A549 treated with dexamethasone at 1 μM for 4 hours (cell line): ENCODE results near the gene GYPA. TPM values are rescaled to one million over a fixed set of nuclear protein-coding genes. Genes with fewer than 3 reads are reported as not detected.

ENCODE experiments used
- total RNA-seq: library from RNA; stranded (reverse); fragments of 200-300 nt; extraction: Qiagen RNA extraction; gene quantifications from 5 replicates; pipeline ENCODE4 v1.2.3, GENCODE V29; 2022

Gene GYPA
- total RNA-seq, result not detected in 5 replicates

GRCh38 chr4:144140594-144141295 is at the start of gene GYPA:
TSS of gene GYPA (minus strand) at chr4:144140718. CDS start at chr4:144140635, 83 bp downstream.

Other genes starting within 250 kb of the GYPA start
- gene GYPE, start 235.2 kb downstream of the GYPA start, total RNA-seq, result not detected in 5 replicates
- gene GYPB, start 121.3 kb downstream of the GYPA start, total RNA-seq, result not detected in 5 replicates